Measurements from ENCODE around the gene ODC1.

Gene ODC1

DNA sequence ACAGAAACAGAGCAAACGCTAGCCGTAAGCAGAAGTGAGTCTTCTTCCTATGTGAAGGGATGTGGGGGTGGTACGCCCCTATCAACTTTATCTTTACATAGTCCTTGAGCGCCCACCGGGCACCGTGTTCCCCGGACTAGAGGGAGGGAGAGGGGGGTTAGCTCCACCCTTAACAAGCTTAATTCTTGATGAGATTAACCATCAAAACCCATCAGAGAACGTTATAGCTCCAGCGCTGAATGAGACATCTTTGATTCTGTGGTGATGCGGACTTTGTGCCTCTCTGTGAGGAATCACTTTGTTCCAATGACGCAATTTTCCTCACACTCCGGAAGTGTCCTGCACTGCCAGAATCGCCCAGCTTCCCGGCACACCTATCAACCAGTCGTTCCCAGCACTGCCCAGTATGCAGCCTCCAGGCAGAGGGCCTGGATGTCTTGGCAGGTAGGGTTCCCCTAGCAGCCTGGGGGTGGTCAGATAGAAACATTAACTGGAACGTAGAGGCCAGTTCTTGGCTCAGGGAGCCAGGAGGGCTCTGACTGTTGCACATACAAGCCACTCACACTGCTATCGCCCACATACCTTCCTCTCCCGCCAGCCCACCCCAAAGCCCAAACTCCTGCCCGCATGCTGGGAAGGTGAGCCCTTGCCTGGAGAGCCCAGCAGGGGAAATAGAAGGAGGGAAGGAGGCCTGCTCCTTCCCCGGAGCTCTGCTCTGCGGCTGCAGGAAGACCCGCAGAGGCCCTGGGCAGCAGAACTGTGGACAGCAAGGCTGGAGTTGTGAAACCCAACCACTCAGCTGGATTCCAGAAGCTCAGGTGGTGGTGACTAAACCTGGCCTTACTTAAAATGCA, 1.9 kb upstream of the ODC1 start:
- H3K36me3 ChIP-seq (ENCODE audit: control insufficient read depth, insufficient read depth, low read length): no peaks in the 10 kb centered on the region
- H3K27me3 ChIP-seq (replicated peaks; ENCODE audit: control insufficient read depth, insufficient read depth, low read length): no peaks in the 10 kb centered on the region
- DNase-seq (ENCODE audit: extremely low read depth, insufficient read length): no peak
- no peak for TF ChIP-seq CTCF (IDR thresholded peaks at IDR 0.05; ENCODE audit: insufficient read depth, low read length, poor library complexity, severe bottlenecking)
- H3K4me3 ChIP-seq (replicated peaks; ENCODE audit: low read depth, low read length): no peak overlapping the region

GRCh38 chr2:10449486-10449831, 1.3 kb upstream of the ODC1 start:
- Histone ChIP-seq H3K27me3 (replicated peaks; ENCODE audit: control insufficient read depth, insufficient read depth, low read length) (no peaks in the 10 kb centered on the region), H3K4me3 (replicated peaks; ENCODE audit: low read depth, low read length) (peak overlapping the region; percentile 74), H3K36me3 (ENCODE audit: control insufficient read depth, insufficient read depth, low read length) (no peaks in the 10 kb centered on the region)
- no peak for TF ChIP-seq CTCF (IDR thresholded peaks at IDR 0.05; ENCODE audit: insufficient read depth, low read length, poor library complexity, severe bottlenecking)
- DNase-seq (ENCODE audit: extremely low read depth, insufficient read length): no peak

GRCh38 chr2:10448576-10449485, 704 bp upstream of the ODC1 start:
- no peaks in the 10 kb centered on the region for H3K27me3 ChIP-seq (replicated peaks; ENCODE audit: control insufficient read depth, insufficient read depth, low read length)
- H3K4me3 ChIP-seq (replicated peaks; ENCODE audit: low read depth, low read length): peak overlapping the region; percentile 74
- TF ChIP-seq CTCF (IDR thresholded peaks at IDR 0.05; ENCODE audit: insufficient read depth, low read length, poor library complexity, severe bottlenecking): no peak
- peaks cover 3% of the 10 kb centered on the region for H3K36me3 ChIP-seq (ENCODE audit: control insufficient read depth, insufficient read depth, low read length)
- no peak for DNase-seq (ENCODE audit: extremely low read depth, insufficient read length)

DNA sequence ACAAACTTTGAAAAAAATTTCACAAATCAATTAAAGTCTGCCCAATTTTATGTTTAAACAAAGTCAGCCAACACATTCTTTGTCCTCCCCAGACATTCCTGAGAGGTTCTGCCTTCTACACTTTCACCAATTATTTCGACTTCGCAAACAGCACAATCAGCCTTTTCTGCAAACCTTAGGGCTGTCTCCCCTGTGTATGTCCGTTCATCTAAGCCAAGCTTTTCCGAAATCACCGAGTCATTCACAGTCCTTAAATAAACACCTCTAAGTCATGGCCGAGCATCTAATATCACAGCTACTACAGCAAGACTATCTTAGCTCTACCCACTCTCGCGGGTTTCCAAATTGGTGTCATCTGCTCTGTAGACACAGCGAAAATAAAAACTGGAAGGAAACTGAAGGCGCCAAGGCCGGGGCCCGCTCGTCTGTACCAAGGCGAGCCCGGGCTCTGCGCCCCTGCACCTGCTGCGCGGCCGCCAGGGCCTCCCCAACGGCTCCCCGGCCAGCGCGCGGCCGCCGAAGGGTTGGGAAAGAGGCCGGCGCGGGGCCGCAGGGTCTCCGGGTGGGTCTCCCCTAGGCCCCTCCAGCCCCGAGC, 730 bp downstream of the ODC1 start:
- Histone ChIP-seq H3K36me3 (ENCODE audit: control insufficient read depth, insufficient read depth, low read length) (peaks cover 5% of the 10 kb centered on the region), H3K4me3 (replicated peaks; ENCODE audit: low read depth, low read length) (peak overlapping the region; percentile 86)

GRCh38 chr2:10446631-10447030, 1.5 kb downstream of the ODC1 start:
- DNase-seq (ENCODE audit: extremely low read depth, insufficient read length): no peak
- no peak for TF ChIP-seq CTCF (IDR thresholded peaks at IDR 0.05; ENCODE audit: insufficient read depth, low read length, poor library complexity, severe bottlenecking)
- Histone ChIP-seq H3K36me3 (ENCODE audit: control insufficient read depth, insufficient read depth, low read length) (peaks cover 10% of the 10 kb centered on the region), H3K27me3 (replicated peaks; ENCODE audit: control insufficient read depth, insufficient read depth, low read length) (no peaks in the 10 kb centered on the region), H3K4me3 (replicated peaks; ENCODE audit: low read depth, low read length) (peak overlapping the region; percentile 86)

More for the DNA sequence above, 730 bp downstream of the ODC1 start:
- no peak for DNase-seq (ENCODE audit: extremely low read depth, insufficient read length)
- H3K27me3 ChIP-seq (replicated peaks; ENCODE audit: control insufficient read depth, insufficient read depth, low read length): no peaks in the 10 kb centered on the region
- no peak for TF ChIP-seq CTCF (IDR thresholded peaks at IDR 0.05; ENCODE audit: insufficient read depth, low read length, poor library complexity, severe bottlenecking)

Data from GM06990 (cell line).